Natural killer cell (primary cell): ENCODE results near the gene CST3. TPM values are rescaled to one million over a fixed set of nuclear protein-coding genes. Genes with fewer than 3 reads are reported as not detected.

Experiments used
- ATAC-seq, 3 donors: fragments of 150-1000 bp in 2 of 3; fragments of 200-7000 bp in 1 of 3; cut with Tn5 transposase; 1 replicate in 1 of 3; 2 replicates in 2 of 3; pipeline ENCODE4 v1.10.0; 2021; ENCODE audit warnings: mild to moderate bottlenecking in 2 of 3, moderate library complexity in 2 of 3
- DNase-seq, 2 donors: peaks; one replicate each; pipeline versions ENCODE4 v3.0.0 to v3.0.0-alpha.2; 2013 to 2021; ENCODE audit warnings: mixed read lengths in 1 of 2
- H3K27ac ChIP-seq: one replicate; pipeline ENCODE4 v1.5.1; 2013; ENCODE audit warnings: mild to moderate bottlenecking, low read length
- H3K27me3 ChIP-seq: one replicate; pipeline ENCODE4 v1.6.1; 2013; ENCODE audit warnings: low read length; ENCODE audit not compliant: control insufficient read depth, insufficient read depth
- H3K36me3 ChIP-seq: one replicate; pipeline ENCODE4 v1.6.1; 2013; ENCODE audit warnings: low read length; ENCODE audit not compliant: control insufficient read depth, insufficient read depth
- H3K4me1 ChIP-seq: one replicate; pipeline ENCODE4 v1.6.1; 2013; ENCODE audit warnings: low read length; ENCODE audit not compliant: control insufficient read depth, insufficient read depth
- H3K4me3 ChIP-seq: one replicate; pipeline ENCODE4 v1.5.1; 2013; ENCODE audit warnings: low read length
- H3K9me3 ChIP-seq: one replicate; pipeline ENCODE4 v1.6.1; 2013; ENCODE audit warnings: low read length; ENCODE audit not compliant: control insufficient read depth, insufficient read depth
- H3K27ac Mint-ChIP-seq, 2 donors: one replicate each; pipeline ENCODE4 v1.8.0; 2022; ENCODE audit warnings: mild to moderate bottlenecking in 2 of 2, mixed read lengths in 2 of 2, moderate library complexity in 1 of 2
- H3K27me3 Mint-ChIP-seq, 2 donors: one replicate each; pipeline ENCODE4 v1.8.0; 2022; ENCODE audit warnings: low read depth in 2 of 2, mixed read lengths in 2 of 2
- H3K36me3 Mint-ChIP-seq: one replicate; pipeline ENCODE4 v1.8.0; 2022; ENCODE audit warnings: mixed read lengths
- H3K4me1 Mint-ChIP-seq, 2 donors: one replicate each; pipeline ENCODE4 v1.8.0; 2022; ENCODE audit warnings: mixed read lengths in 2 of 2
- H3K4me3 Mint-ChIP-seq: one replicate; pipeline ENCODE4 v1.8.0; 2022; ENCODE audit warnings: mild to moderate bottlenecking, moderate library complexity, mixed read lengths
- H3K9me3 Mint-ChIP-seq, 2 donors: one replicate each; pipeline ENCODE4 v1.8.0; 2022; ENCODE audit warnings: mixed read lengths in 2 of 2
- CTCF ChIP-seq: fragments of 200-600 bp; IDR thresholded peaks from one replicate; pipeline ENCODE4 v1.8.0; 2022; ENCODE audit warnings: antibody characterized with exemption
- whole genome bisulfite sequencing: methylation state at CpG from one replicate; pipeline ENCODE4 v1.1.7; 2013; ENCODE audit warnings: missing lambda C conversion rate; ENCODE audit not compliant: insufficient coverage; 5-methylcytosine and 5-hydroxymethylcytosine counted together
- intact Hi-C: fragments of 100-400 bp; cut with micrococcal nuclease; formaldehyde crosslinking; loops from one replicate; pipeline ENCODE4 v1.14.2; 2022
- total RNA-seq, 4 donors: library from RNA; stranded (reverse); fragments of 120-200 nt in 1 of 4; gene quantifications; one replicate each; pipeline versions ENCODE4 v1.2.3 to v1.2.4, GENCODE V29; 2013 to 2022

The CST3 gene
- total RNA-seq, 3 donors from 2014 or later (not counting 1 experiment from before 2014, with no cell fraction given) = 30.0 to 118 (median 83.8) TPM

GRCh38 chr20:23654717-23655116 lies 17.0 kb upstream of the CST3 start:
- Histone ChIP-seq H3K4me3 (no peak overlapping the region), H3K36me3 (no peaks in the 10 kb centered on the region), H3K9me3 (no peaks in the 10 kb centered on the region), H3K27me3 (no peaks in the 10 kb centered on the region), H3K4me1 (peaks cover 14% of the 10 kb centered on the region), H3K27ac (no peak overlapping the region)
- WGBS = 44% methylated on average over 4 of the region's 4 CpGs
- Mint-ChIP-seq H3K27ac (no peak overlapping the region), H3K4me3 (no peak overlapping the region), H3K4me1 (no peaks in the 10 kb centered on the region), H3K27me3 (peaks cover 0 to 7% of the 10 kb centered on the region in 2 donors), H3K36me3 (no peaks in the 10 kb centered on the region), H3K9me3 (no peaks in the 10 kb centered on the region)
- no peak for TF ChIP-seq CTCF
- DNase-seq (no peak), ATAC-seq (no peak)
- intact Hi-C loops = no loop called here

GRCh38 chr20:23654000-23654399 lies 16.2 kb upstream of the CST3 start:
- no peak overlapping the region for H3K4me3 Mint-ChIP-seq
- no peak overlapping the region for H3K27ac Mint-ChIP-seq
- H3K4me1 Mint-ChIP-seq = no peaks in the 10 kb centered on the region
- TF ChIP-seq CTCF = no peak
- H3K36me3 Mint-ChIP-seq = no peaks in the 10 kb centered on the region
- Histone ChIP-seq H3K4me3 (no peak overlapping the region), H3K36me3 (no peaks in the 10 kb centered on the region), H3K4me1 (peaks cover 14% of the 10 kb centered on the region), H3K27me3 (no peaks in the 10 kb centered on the region), H3K27ac (no peak overlapping the region), H3K9me3 (no peaks in the 10 kb centered on the region)
- ATAC-seq = no peak
- H3K9me3 Mint-ChIP-seq = no peaks in the 10 kb centered on the region
- intact Hi-C loops = no loop called here
- no peak for DNase-seq
- H3K27me3 Mint-ChIP-seq = peaks cover 0 to 7% of the 10 kb centered on the region in 2 donors
- WGBS = 78% methylated on average over 2 of the region's 2 CpGs

GRCh38 chr20:23653400-23653938 lies 15.7 kb upstream of the CST3 start:
- WGBS = 92% methylated on average over 3 of the region's 3 CpGs
- no peak for ATAC-seq
- no peak for TF ChIP-seq CTCF

GRCh38 chr20:23652926-23653325 lies 15.2 kb upstream of the CST3 start:
- intact Hi-C loops = no loop called here
- Histone ChIP-seq H3K36me3 (no peaks in the 10 kb centered on the region), H3K4me1 (peaks cover 14% of the 10 kb centered on the region), H3K27ac (no peak overlapping the region), H3K9me3 (no peaks in the 10 kb centered on the region), H3K27me3 (no peaks in the 10 kb centered on the region), H3K4me3 (no peak overlapping the region)
- ATAC-seq = no peak
- no peak for TF ChIP-seq CTCF
- WGBS = 86% methylated on average over 2 of the region's 2 CpGs
- no peaks in the 10 kb centered on the region for H3K4me1 Mint-ChIP-seq
- DNase-seq = no peak
- no peak overlapping the region for H3K4me3 Mint-ChIP-seq
- no peaks in the 10 kb centered on the region for H3K36me3 Mint-ChIP-seq
- H3K27ac Mint-ChIP-seq = no peak overlapping the region
- peaks cover 0 to 7% of the 10 kb centered on the region in 2 donors for H3K27me3 Mint-ChIP-seq
- no peaks in the 10 kb centered on the region for H3K9me3 Mint-ChIP-seq

More at GRCh38 chr20:23653400-23653938, 15.7 kb upstream of the CST3 start:
- H3K27me3 Mint-ChIP-seq = peaks cover 0 to 7% of the 10 kb centered on the region in 2 donors
- H3K27ac ChIP-seq = no peak overlapping the region
- intact Hi-C loops = no loop called here
- H3K27ac Mint-ChIP-seq = no peak overlapping the region
- H3K27me3 ChIP-seq = no peaks in the 10 kb centered on the region
- H3K36me3 ChIP-seq = no peaks in the 10 kb centered on the region
- no peaks in the 10 kb centered on the region for H3K9me3 ChIP-seq
- H3K36me3 Mint-ChIP-seq = no peaks in the 10 kb centered on the region
- no peaks in the 10 kb centered on the region for H3K4me1 Mint-ChIP-seq
- H3K4me1 ChIP-seq = peaks cover 14% of the 10 kb centered on the region
- no peaks in the 10 kb centered on the region for H3K9me3 Mint-ChIP-seq
- no peak overlapping the region for H3K4me3 Mint-ChIP-seq
- no peak for DNase-seq
- H3K4me3 ChIP-seq = no peak overlapping the region
